GM23248 (cell line): ENCODE data around the gene SF3B2. TPM values are rescaled to one million over a fixed set of nuclear protein-coding genes. Genes with fewer than 3 reads are reported as not detected.

ENCODE experiments used
- DNase-seq: peaks from one replicate; pipeline ENCODE4 v3.0.0-alpha.2; 2015
- H2AFZ ChIP-seq: fragments of 200-600 bp; sonication (generic); 2 replicates; pipeline ENCODE4 v1.6.1; 2016; ENCODE audit warnings: antibody characterized with exemption
- H3F3A ChIP-seq: fragments of 200-600 bp; sonication (generic); 2 replicates; pipeline ENCODE4 v1.6.1; 2016; ENCODE audit warnings: mild to moderate bottlenecking, antibody characterized with exemption, mixed run types; ENCODE audit not compliant: insufficient read depth
- H3K27ac ChIP-seq: fragments of 200-600 bp; sonication (generic); 2 replicates; pipeline ENCODE4 v1.5.1; 2016; ENCODE audit warnings: mild to moderate bottlenecking
- H3K27me3 ChIP-seq: fragments of 200-600 bp; sonication (generic); replicated peaks from 2 replicates; pipeline ENCODE4 v1.6.1; 2016; ENCODE audit warnings: mild to moderate bottlenecking; ENCODE audit not compliant: insufficient read depth
- H3K36me3 ChIP-seq: fragments of 200-600 bp; sonication (generic); 2 replicates; pipeline ENCODE4 v1.6.1; 2016; ENCODE audit warnings: low read depth, mild to moderate bottlenecking
- H3K4me1 ChIP-seq: fragments of 200-600 bp; sonication (generic); 2 replicates; pipeline ENCODE4 v1.6.1; 2016; ENCODE audit warnings: mild to moderate bottlenecking; ENCODE audit not compliant: insufficient read depth
- H3K4me2 ChIP-seq: fragments of 200-600 bp; sonication (generic); one replicate; pipeline ENCODE4 v1.6.1; 2016; ENCODE audit warnings: mild to moderate bottlenecking; ENCODE audit not compliant: unreplicated experiment
- H3K4me3 ChIP-seq: fragments of 200-600 bp; sonication (generic); 2 replicates; pipeline ENCODE4 v1.5.1; 2016; ENCODE audit warnings: mild to moderate bottlenecking
- H3K79me2 ChIP-seq: fragments of 200-600 bp; sonication (generic); 2 replicates; pipeline ENCODE4 v1.6.1; 2016; ENCODE audit warnings: mild to moderate bottlenecking; ENCODE audit not compliant: insufficient read depth
- H3K9ac ChIP-seq: fragments of 200-600 bp; sonication (generic); 2 replicates; pipeline ENCODE4 v1.6.1; 2016; ENCODE audit warnings: mild to moderate bottlenecking
- H3K9me2 ChIP-seq: fragments of 200-600 bp; sonication (generic); 2 replicates; pipeline ENCODE4 v1.6.1; 2016; ENCODE audit warnings: mixed run types, mild to moderate bottlenecking, moderate library complexity; ENCODE audit not compliant: insufficient read depth
- H3K9me3 ChIP-seq: fragments of 200-600 bp; sonication (generic); one replicate; pipeline ENCODE4 v1.6.1; 2017; ENCODE audit warnings: low read depth
- H4K20me1 ChIP-seq: fragments of 200-600 bp; sonication (generic); 2 replicates; pipeline ENCODE4 v1.6.0; 2016; ENCODE audit not compliant: insufficient read depth
- EZH2 ChIP-seq: fragments of 200-600 bp; sonication (generic); IDR thresholded peaks from 2 replicates; pipeline ENCODE4 v1.6.1; 2018; ENCODE audit warnings: antibody characterized with exemption, mild to moderate bottlenecking; ENCODE audit not compliant: insufficient read depth, poor library complexity, severe bottlenecking
- EZH2phosphoT487 ChIP-seq: fragments of 200-600 bp; sonication (generic); IDR thresholded peaks from 2 replicates; pipeline ENCODE4 v1.6.1; 2018; ENCODE audit warnings: antibody characterized with exemption, moderate library complexity, mild to moderate bottlenecking, low read depth; ENCODE audit not compliant: insufficient read depth
- WGBS, 2 experiments: methylation state at CpG; one replicate each; pipeline ENCODE4 v1.1.6; 2015 to 2017; ENCODE audit warnings: low lambda C conversion rate in 2 of 2, low coverage in 1 of 2; ENCODE audit errors: missing lambda C conversion rate in 2 of 2; 5-methylcytosine and 5-hydroxymethylcytosine counted together
- in situ Hi-C: fragments of 300-500 bp; cut with MboI; formaldehyde crosslinking; loops from 2 replicates; pipeline ENCODE4 v1.15.0; 2020
- polyA plus RNA-seq: library from polyadenylated mRNA; unstranded; fragments of >200 nt; fragmentation: Nextera tagmentation; extraction: Ambion mirVana; gene quantifications from 2 replicates; pipeline ENCODE4 v1.2.1, GENCODE V29; 2016
- total RNA-seq: library from RNA; depleted of rRNA; stranded (reverse); fragments of >200 nt; shearing (Covaris generic); gene quantifications from 2 replicates; pipeline ENCODE4 v1.2.3, GENCODE V29; 2014

The SF3B2 gene
- total and polyA plus RNA-seq, 2 experiments from 2014 or later = 117 to 152 TPM

DNA sequence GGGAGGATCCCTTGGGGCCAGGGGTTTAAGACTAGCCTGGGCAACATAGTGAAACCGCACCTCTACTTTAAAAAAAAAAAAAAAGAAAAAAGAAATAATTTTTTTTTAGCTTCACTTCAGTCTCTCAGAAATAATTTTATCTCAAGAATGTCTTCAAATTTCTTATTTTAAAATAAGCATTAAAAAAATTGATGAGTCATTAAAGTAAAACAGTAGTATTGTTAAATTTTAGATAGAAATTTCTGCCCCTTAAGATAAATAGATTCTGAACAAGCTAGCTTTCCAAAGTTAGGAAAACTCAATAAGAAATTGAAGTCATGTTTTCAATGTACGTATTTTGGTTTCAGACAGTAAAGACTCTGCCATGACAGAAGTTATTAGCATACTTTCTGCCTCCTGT is 10.2 kb downstream of the SF3B2 start:
- Histone ChIP-seq H3K9ac (no peak overlapping the region), H4K20me1 (no peaks in the 10 kb centered on the region), H3K27ac (peak overlapping the region; percentile 13; the same call in 1 of the 2 replicates), H3K4me3 (no peak overlapping the region), H3K4me1 (no peaks in the 10 kb centered on the region), H3K27me3 (no peaks in the 10 kb centered on the region), H3K36me3 (peaks cover 75% of the 10 kb centered on the region), H2AFZ (no peak overlapping the region), H3K9me3 (no peaks in the 10 kb centered on the region), H3K4me2 (no peak overlapping the region), H3K79me2 (peaks cover 88% of the 10 kb centered on the region), H3K9me2 (no peaks in the 10 kb centered on the region), H3F3A (peaks cover 77% of the 10 kb centered on the region)
- no peak for DNase-seq
- 98% methylated on average over 2 of the region's 2 CpGs for WGBS, 2 experiments
- TF ChIP-seq EZH2phosphoT487 (no peak), EZH2 (no peak)
- in situ Hi-C loops = no loop called here

DNA sequence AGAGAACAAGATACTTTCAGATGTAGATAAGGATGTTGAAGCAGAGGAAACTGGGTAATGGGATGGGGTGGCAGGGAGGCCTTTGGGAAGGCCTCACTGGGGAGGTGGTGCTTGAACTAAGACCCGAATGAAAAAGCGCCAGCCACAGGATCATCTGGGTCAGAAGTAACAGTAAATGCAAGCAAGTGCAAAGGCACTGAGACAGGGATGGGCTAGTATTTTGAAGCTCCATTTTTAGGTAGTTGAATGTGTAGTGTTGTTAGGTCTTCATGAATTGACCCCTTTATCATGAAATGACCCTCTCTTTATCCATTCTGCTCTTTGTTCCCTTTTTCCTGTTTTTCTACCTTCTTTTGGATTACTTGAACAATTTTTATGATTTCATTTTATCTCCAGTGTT is 11.7 kb downstream of the SF3B2 start:
- in situ Hi-C loops = no loop called here

DNA sequence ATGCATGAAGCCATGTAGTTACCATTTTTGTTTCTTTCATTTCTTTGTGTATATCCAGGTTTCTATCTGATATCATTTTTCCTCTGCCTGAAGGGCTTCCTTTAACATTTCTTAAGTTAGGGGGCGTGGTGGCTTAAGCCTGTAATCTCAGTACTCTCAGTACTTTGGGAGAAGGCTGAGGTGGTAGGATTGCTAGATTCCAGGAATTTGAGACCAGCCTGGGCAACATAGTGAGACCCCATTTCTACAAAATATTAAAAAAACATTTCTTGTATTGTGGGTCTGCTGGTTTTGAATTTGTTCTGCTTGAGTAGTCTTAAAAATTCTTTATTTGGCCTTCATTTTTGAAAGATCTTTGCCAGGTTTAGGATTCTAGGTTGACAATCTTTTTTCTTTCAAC is 12.4 kb downstream of the SF3B2 start:
- H3K9me2 ChIP-seq = no peaks in the 10 kb centered on the region
- in situ Hi-C loops = no loop called here
- peaks cover 67% of the 10 kb centered on the region for H3K79me2 ChIP-seq
- H3K4me3 ChIP-seq = no peak overlapping the region
- H4K20me1 ChIP-seq = no peaks in the 10 kb centered on the region
- no peak overlapping the region for H3K9ac ChIP-seq
- H2AFZ ChIP-seq = no peak overlapping the region
- peaks cover 72% of the 10 kb centered on the region for H3K36me3 ChIP-seq
- peaks cover 12% of the 10 kb centered on the region for H3K4me1 ChIP-seq
- H3K9me3 ChIP-seq = no peaks in the 10 kb centered on the region
- TF ChIP-seq EZH2phosphoT487 = no peak
- TF ChIP-seq EZH2 = no peak
- H3F3A ChIP-seq = peaks cover 88% of the 10 kb centered on the region
- H3K27me3 ChIP-seq = no peaks in the 10 kb centered on the region
- H3K27ac ChIP-seq = no peak overlapping the region
- DNase-seq = no peak
- H3K4me2 ChIP-seq = no peak overlapping the region
- WGBS, 2 experiments = 93 to 98% methylated on average over 1 of the region's 1 CpG

More for the DNA sequence above, 11.7 kb downstream of the SF3B2 start:
- Histone ChIP-seq H3K4me2 (no peak overlapping the region), H4K20me1 (no peaks in the 10 kb centered on the region), H3F3A (peaks cover 85% of the 10 kb centered on the region), H2AFZ (no peak overlapping the region), H3K27me3 (no peaks in the 10 kb centered on the region), H3K9me2 (no peaks in the 10 kb centered on the region), H3K79me2 (peaks cover 73% of the 10 kb centered on the region), H3K4me3 (no peak overlapping the region), H3K9me3 (no peaks in the 10 kb centered on the region), H3K9ac (no peak overlapping the region), H3K4me1 (peaks cover 5% of the 10 kb centered on the region), H3K36me3 (peaks cover 75% of the 10 kb centered on the region), H3K27ac (no peak overlapping the region)
- no peak for DNase-seq
- TF ChIP-seq EZH2 (no peak), EZH2phosphoT487 (no peak)
- WGBS, 2 experiments = 91 to 96% methylated on average over 2 of the region's 2 CpGs

DNA sequence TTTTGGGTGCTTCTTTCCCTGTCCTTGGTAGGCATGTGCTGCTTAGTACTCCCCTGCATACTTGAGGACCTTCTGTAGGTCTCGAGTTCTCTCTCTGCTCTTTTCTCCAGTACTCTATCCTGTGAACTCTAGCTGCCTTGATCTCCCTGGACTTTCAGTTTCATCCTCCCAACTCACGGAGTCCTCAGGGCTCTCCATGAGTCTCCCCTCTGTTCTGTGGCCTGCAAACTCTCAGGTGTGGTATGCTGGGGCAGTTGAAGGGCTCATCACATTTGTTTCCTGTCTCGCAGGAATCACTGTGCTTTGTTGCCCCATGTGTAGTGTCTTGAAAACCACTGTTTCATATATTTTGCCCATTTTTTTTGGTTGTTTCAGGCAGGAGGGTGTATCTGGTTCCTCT is 14.6 kb downstream of the SF3B2 start:
- Histone ChIP-seq H3K9me3 (no peaks in the 10 kb centered on the region), H4K20me1 (no peaks in the 10 kb centered on the region), H3K36me3 (peaks cover 51% of the 10 kb centered on the region), H3K9ac (no peak overlapping the region), H3K4me3 (no peak overlapping the region), H3K27ac (no peak overlapping the region), H3K79me2 (peaks cover 60% of the 10 kb centered on the region), H2AFZ (no peak overlapping the region), H3K27me3 (no peaks in the 10 kb centered on the region), H3K4me2 (no peak overlapping the region), H3K4me1 (peaks cover 12% of the 10 kb centered on the region), H3K9me2 (no peaks in the 10 kb centered on the region), H3F3A (peaks cover 79% of the 10 kb centered on the region)
- DNase-seq = no peak
- in situ Hi-C loops = no loop called here
- WGBS, 2 experiments = 96 to 97% methylated on average over 3 of the region's 3 CpGs
- no peak for TF ChIP-seq EZH2
- no peak for TF ChIP-seq EZH2phosphoT487

DNA sequence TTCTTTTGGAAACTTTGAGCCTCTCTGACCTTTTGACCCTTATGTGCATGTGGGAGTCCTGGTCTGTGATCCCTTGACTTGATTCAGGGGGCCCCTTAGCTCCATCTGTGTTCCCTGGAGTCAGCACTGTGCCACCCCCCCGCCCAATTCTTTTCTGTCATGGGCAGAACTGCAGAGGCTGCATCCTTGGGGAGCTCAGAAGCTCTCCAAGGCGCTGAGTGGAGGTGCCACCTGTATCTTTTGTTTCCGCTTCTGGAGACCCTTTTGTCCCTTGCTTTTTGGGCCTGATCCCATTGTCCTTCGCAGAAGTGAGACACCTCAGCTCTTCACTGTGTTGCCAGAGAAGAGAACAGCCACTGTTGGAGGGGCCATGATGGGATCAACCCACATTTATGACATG is 15.5 kb downstream of the SF3B2 start:
- no peak for DNase-seq
- no peak overlapping the region for H2AFZ ChIP-seq
- no peak overlapping the region for H3K4me3 ChIP-seq
- H3K27ac ChIP-seq = peak overlapping the region; percentile 16; the same call in 1 of the 2 replicates
- H3K9ac ChIP-seq = no peak overlapping the region
- 88 to 92% methylated on average over 4 of the region's 4 CpGs for WGBS, 2 experiments
- no peak for TF ChIP-seq EZH2
- no peak for TF ChIP-seq EZH2phosphoT487
- no peaks in the 10 kb centered on the region for H3K9me2 ChIP-seq
- 0 out of 2 replicates have a peak, but pooled peaks cover under 1% of the 10 kb centered on the region for H4K20me1 ChIP-seq
- peaks cover 12% of the 10 kb centered on the region for H3K4me1 ChIP-seq
- no peak overlapping the region for H3K4me2 ChIP-seq
- in situ Hi-C loops = no loop called here
- H3K79me2 ChIP-seq = peaks cover 61% of the 10 kb centered on the region
- H3F3A ChIP-seq = peaks cover 79% of the 10 kb centered on the region
- H3K36me3 ChIP-seq = peaks cover 44% of the 10 kb centered on the region
- H3K9me3 ChIP-seq = no peaks in the 10 kb centered on the region
- no peaks in the 10 kb centered on the region for H3K27me3 ChIP-seq
